Stimulated activated CD4-positive, alpha-beta T cell treated with anti-CD3 and anti-CD28 coated beads, TNF-alpha, amount 100 ng/mL, for 4 hours (primary cell): ENCODE data around the gene KCTD7.
A peak's percentile ranks its signal among the peaks of the same experiment; 100 is the strongest.
"Not testable (repeated sequence)": the region's sequence is repeated elsewhere in the genome, so short reads cannot be mapped to it uniquely, and the experiment has no call there.

Experiments used
- DNase-seq, 3 experiments: peaks; one replicate each; pipeline ENCODE4 v3.0.0-alpha.2; 2020; ENCODE audit warnings: low read depth in 3 of 3

The KCTD7 gene

DNA sequence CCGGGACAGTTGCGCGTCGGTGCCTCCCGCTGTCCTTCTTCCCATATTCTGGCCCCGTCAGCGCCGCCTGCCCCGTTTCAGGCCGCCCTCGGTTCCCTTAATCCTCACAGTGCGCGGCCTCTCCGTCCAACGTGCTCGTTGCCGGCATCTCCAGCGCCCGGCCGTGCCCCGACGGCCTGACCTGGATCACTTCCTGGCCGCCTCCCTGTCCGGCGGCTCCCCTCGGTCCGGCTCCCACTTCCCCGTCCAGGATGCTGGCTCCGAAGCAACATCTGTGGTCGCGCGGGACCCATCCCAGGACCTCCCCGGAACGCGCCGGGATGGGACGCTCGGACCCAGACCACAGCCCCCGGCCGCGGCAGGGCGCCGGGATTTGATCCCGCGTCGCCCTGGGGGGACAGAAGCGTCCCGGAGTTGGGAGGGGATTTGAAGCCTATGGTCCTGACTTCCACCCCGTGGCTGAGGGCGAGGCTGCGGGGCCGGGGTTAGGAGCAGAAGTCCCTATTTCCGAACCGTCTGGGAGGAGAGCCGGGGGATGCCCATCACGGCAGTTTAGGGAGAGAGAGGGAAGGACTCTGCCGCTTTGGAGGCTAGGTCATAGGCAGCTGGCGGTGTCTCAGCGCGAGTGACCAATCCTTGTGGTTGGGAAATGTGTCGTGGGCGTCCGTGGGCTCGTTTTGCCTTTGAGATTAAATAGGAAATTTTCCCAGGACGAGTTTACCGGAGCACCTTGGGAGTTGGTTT is 53.8 kb downstream of the KCTD7 start:
- peak in 1 of 3 experiments; percentile 3 for DNase-seq

DNA sequence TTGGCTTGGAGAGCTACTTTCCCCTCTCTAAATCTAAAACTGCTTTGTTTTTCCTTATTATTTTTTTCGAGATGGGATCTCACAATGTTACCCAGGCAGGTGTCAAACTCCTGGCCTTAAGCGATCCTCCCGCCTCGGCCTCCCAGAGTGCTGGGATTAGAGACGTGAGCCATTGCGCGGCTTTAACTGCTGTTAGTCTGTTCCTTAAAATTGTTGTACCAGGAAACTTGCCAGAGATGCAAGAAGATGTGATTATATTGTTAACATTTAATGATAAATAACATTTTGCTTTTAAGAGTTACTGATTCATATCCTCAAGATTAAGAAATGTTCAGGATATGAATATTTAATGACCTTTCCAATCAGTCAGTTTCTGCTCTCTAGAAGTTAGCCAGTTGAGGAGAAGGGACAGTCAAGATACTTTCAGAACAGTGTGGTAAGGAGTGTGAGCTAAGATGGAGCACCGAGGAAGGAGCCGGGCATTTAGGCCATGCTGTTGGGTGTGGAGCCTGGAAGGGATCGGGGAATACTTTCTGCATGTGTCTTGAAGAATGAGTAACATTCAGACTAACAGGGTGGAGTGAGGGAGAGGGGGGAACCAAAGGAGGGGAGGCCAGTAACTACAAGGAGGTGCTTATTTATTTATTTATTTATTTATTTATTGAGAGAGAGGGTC is 54.6 kb downstream of the KCTD7 start:
- DNase-seq, result not testable (repeated sequence)

DNA sequence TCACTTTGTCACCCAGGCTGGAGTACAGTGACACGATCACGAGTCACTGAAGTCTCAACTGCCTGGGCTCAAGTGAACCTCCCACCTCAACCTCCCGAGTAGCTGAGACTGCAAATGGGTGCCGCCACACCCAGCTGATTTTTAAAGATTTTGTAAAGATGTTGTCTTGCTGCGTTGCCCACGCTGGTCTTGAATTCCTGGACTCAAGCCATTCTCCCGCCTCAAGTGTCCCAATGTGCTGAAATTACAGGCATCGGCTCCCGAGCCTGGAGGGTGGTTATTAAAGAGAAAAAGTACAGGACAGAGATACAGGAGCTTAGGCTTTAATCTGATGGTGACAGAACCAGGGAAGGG is 55.1 kb downstream of the KCTD7 start:
- DNase-seq, result no peak

DNA sequence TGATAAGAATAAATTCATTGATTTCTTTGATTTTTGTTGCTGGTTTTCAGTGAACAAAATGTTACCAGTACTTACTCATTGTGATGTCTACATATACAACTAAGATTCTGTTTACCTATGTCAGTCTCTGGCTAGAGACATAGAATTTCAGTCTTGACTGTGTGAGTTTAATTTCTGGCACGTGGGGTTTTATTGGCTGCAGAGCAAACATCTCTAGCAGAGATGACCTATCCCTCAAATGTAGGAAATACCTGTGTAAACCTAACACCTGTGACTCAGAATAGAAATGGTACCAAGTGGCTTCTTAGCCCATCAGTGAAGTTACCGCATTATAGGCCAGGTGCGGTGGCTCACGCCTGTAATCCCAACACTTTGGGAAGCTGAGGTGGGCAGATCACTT is 57.0 kb downstream of the KCTD7 start:
- DNase-seq, result not testable (repeated sequence)

DNA sequence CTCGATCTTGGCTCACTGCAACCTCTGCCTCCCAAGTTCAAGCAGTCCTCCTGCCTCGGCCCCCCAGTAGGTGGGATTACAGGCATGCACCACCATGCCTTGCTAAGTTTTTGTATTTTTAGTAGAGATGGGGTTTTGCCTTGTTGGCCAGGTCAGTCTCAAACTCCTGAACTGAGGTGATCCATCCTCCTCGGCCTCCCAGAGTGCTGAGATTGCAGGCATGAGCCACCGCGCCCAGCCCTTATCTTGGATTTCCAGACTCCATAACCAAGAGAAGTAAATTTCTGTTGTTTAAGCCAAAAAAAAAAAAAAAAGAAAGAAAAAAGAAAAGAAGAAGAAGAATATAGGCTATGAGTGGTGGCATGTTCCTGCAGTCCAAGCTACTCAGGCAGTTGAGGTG is 58.5 kb downstream of the KCTD7 start:
- no peak for DNase-seq

DNA sequence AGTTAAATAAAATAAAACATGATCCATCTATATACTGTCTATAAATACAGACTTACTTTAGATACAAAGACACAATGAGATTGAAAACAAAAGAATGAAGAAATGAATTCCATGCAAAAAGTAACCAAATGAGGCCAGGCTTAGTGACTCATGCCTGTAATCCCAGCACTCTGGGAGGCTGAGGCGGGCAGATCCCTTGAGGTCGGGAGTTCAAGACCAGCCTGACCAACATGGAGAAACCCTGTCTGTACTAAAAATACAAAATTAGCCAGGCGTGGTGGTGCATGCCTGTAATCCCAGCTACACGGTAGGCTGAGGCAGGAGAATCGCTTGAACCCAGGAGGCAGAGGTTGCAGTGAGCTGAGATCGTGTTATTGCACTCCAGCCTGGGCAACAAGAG is 59.0 kb downstream of the KCTD7 start:
- not testable (repeated sequence) for DNase-seq

DNA sequence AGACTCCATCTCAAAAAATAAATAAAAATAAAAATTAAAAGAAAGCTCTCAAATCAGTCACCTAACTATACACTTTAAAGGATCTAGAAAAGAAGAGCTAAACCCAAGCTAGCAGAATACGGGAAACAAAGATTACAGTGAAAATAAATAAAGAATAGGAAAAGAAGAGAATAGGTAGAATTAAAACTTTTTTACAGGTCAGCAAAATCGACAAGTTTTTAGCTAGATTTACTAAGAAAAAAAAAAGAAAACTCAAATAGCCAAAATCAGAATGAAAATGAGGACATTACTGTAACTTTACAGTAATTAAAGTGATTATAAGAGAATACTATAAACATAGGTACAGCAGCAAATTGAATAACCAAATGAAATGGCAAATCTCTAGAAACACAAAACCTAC is 60.4 kb downstream of the KCTD7 start:
- no peak for DNase-seq

DNA sequence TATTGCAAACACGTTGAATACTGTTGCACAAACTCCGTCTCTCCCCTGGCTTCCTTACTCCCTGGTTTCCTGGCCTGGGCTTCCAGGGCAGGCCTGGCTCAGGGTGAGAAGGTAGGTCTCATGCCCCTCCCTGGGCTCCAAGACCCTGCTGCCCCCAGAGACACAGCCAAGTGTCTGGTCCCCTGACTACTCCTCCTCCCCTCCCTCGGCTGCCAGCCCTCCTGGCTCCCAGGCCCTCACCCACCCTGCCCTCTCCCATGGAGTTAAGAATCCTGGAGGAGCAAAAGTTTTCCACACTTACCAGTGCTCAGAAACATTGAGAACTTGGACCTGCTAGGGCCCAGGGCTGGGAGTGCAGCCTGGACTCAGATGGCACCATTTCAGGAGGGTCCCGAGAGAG is 64.7 kb downstream of the KCTD7 start:
- no peak for DNase-seq
